BE2C (cell line): ENCODE results near the gene LIX1. TPM values are rescaled to one million over a fixed set of nuclear protein-coding genes. Genes with fewer than 3 reads are reported as not detected.
"Not testable (repeated sequence)": the region's sequence is repeated elsewhere in the genome, so short reads cannot be mapped to it uniquely, and the experiment has no call there.

Experiments
- DNase-seq: peaks from one replicate; pipeline ENCODE4 v3.0.0-alpha.2; 2020
- H3K27me3 ChIP-seq: fragments of 250-450 bp; sonication (Bioruptor Pico); 2 replicates; pipeline ENCODE4 v1.5.1; 2020; ENCODE audit warnings: mild to moderate bottlenecking
- H3K36me3 ChIP-seq: fragments of 250-450 bp; sonication (Bioruptor Pico); 2 replicates; pipeline ENCODE4 v1.5.1; 2020; ENCODE audit warnings: mild to moderate bottlenecking
- H3K4me1 ChIP-seq: fragments of 250-450 bp; sonication (Bioruptor Pico); 2 replicates; pipeline ENCODE4 v1.5.1; 2020
- H3K4me3 ChIP-seq: 2 replicates; pipeline ENCODE4 v1.5.1; 2011; ENCODE audit warnings: low read depth, low read length
- H3K9me3 ChIP-seq: fragments of 250-450 bp; sonication (Bioruptor Pico); 2 replicates; pipeline ENCODE4 v1.5.1; 2020
- polyA plus RNA-seq: library from polyadenylated mRNA; unstranded; fragments of >200 nt; gene quantifications from one replicate; pipeline ENCODE4 v1.2.1, GENCODE V29; 2012; ENCODE audit warnings: low read depth, missing spikeins; ENCODE audit not compliant: insufficient read length, insufficient read depth
- TF ChIP-seq, protein P1 (sequence below): IDR thresholded peaks from 2 replicates; pipeline ENCODE4 v1.5.1; 2012; ENCODE audit warnings: mild to moderate bottlenecking, low read depth, low read length

Gene LIX1
- 2.0 TPM for polyA plus RNA-seq

DNA sequence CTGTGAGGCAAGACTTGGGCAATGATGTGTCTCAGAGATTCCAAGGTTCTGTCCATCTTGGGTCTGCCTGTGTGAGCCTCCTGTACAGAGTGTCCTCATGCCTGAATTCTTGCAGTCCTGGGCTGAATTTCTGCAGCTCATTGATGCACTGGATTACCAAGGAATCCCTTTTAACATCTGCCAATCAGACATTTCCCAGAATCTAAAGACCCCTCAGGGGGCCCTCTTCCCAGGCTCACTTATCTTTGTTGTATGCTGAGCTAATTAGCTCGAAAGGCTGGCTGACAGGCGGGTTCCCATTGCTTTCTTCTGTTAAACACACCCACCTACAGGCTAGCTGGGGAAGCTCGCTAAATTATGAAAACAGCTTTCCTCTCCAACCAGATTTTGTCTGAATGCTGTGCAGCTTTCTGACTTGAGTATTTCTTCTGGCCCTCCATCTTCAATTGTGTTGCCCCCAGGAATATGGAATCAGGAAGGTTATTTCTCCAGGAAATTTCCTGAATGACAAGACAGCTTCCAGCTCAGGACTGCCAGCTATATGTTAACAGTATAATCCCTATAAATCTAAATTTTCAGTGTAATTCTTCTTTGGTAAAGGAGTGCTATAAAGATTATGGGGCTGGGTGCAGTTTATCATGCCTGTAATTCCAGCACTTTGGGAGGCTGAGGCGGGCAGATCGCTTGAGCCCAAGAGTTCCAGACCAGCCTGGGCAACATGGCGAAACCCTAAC is at the start of gene LIX1:
TSS of gene LIX1 (minus strand) at position 91 of the 734 bp plus-strand sequence. CDS start at position 56, 35 bp downstream.
- no peaks in the 10 kb centered on the region for H3K9me3 ChIP-seq
- TF ChIP-seq, protein P1, sequence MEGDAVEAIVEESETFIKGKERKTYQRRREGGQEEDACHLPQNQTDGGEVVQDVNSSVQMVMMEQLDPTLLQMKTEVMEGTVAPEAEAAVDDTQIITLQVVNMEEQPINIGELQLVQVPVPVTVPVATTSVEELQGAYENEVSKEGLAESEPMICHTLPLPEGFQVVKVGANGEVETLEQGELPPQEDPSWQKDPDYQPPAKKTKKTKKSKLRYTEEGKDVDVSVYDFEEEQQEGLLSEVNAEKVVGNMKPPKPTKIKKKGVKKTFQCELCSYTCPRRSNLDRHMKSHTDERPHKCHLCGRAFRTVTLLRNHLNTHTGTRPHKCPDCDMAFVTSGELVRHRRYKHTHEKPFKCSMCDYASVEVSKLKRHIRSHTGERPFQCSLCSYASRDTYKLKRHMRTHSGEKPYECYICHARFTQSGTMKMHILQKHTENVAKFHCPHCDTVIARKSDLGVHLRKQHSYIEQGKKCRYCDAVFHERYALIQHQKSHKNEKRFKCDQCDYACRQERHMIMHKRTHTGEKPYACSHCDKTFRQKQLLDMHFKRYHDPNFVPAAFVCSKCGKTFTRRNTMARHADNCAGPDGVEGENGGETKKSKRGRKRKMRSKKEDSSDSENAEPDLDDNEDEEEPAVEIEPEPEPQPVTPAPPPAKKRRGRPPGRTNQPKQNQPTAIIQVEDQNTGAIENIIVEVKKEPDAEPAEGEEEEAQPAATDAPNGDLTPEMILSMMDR = peak; percentile 88
- H3K4me1 ChIP-seq = peaks cover 11% of the 10 kb centered on the region
- H3K4me3 ChIP-seq = 0 out of 2 replicates have a peak within 1 kb of the TSS, but pooled peaks have one; percentile 19
- H3K36me3 ChIP-seq = no peaks in the 10 kb centered on the region
- no peaks in the 10 kb centered on the region; the same call in 1 of the 2 replicates for H3K27me3 ChIP-seq
- DNase-seq = peak; percentile 78

DNA sequence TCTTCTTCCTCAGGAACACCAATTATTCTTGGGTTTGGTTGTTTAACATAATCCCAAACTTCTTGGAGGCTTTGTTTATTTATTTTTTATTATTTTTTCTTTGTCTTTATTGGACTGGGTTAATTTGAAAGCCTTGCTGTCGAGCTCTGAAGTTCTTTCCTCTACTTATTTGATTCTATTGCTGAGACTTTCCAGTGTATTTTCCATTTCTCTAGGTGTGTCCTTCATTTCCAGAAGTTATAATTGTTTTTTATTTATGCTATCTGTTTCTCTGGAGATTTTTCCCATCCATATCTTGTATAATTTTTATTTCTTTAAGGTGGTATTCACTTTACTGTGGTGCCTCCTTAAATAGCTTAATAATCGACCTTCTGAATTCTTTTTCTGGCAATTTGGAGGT is 49.5 kb upstream of the LIX1 start:
- TF ChIP-seq, protein P1 = no peak
- no peak overlapping the region for H3K4me3 ChIP-seq
- H3K4me1 ChIP-seq = peaks cover 11% of the 10 kb centered on the region
- no peaks in the 10 kb centered on the region for H3K9me3 ChIP-seq
- no peaks in the 10 kb centered on the region for H3K27me3 ChIP-seq
- no peaks in the 10 kb centered on the region for H3K36me3 ChIP-seq
- DNase-seq = no peak

DNA sequence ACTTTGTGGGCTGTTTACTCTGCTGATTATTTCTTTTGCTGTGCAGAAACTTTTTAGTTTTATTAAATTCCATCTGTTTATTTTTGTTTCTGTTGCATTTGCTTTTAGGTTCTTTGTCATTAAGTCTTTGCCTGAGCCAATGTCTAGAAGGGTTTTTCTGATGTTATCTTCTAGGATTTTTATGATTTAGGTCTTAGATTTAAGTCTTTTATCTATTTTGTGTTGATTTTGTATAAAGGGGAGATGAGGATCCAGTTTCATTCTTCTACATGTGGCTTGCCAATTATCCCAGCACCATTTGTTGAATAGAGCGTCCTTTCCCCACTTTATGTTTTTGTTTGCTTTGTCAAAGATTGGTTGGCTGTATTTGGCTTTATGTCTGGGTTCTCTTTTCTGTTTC is 47.1 kb upstream of the LIX1 start:
- H3K9me3 ChIP-seq, DNase-seq, H3K27me3 ChIP-seq, H3K36me3 ChIP-seq, H3K4me3 ChIP-seq: not testable (repeated sequence)
- H3K4me1 ChIP-seq = peaks cover 11% of the 10 kb centered on the region

DNA sequence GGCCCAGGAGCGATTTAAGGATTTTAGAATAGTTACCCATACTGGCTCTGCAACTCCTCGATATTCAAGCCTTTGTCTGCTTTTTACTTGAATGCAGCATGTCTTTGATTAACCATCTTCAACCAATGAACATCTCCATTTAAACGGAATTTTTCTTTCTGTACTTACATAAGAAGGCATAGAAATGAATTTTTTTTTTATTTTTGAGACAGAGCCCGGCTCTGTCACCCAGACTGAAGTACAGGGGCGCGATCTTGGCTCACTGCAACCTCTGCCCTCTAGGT is 41.5 kb upstream of the LIX1 start:
- DNase-seq = no peak
- 0 out of 2 replicates have a peak, but pooled peaks cover 3% of the 10 kb centered on the region for H3K4me1 ChIP-seq
- H3K27me3 ChIP-seq = no peaks in the 10 kb centered on the region
- peak overlapping the region; percentile 74 for H3K4me3 ChIP-seq
- no peaks in the 10 kb centered on the region; the same call in 1 of the 2 replicates for H3K9me3 ChIP-seq
- H3K36me3 ChIP-seq = peaks cover 10% of the 10 kb centered on the region
- TF ChIP-seq, protein P1 = no peak

DNA sequence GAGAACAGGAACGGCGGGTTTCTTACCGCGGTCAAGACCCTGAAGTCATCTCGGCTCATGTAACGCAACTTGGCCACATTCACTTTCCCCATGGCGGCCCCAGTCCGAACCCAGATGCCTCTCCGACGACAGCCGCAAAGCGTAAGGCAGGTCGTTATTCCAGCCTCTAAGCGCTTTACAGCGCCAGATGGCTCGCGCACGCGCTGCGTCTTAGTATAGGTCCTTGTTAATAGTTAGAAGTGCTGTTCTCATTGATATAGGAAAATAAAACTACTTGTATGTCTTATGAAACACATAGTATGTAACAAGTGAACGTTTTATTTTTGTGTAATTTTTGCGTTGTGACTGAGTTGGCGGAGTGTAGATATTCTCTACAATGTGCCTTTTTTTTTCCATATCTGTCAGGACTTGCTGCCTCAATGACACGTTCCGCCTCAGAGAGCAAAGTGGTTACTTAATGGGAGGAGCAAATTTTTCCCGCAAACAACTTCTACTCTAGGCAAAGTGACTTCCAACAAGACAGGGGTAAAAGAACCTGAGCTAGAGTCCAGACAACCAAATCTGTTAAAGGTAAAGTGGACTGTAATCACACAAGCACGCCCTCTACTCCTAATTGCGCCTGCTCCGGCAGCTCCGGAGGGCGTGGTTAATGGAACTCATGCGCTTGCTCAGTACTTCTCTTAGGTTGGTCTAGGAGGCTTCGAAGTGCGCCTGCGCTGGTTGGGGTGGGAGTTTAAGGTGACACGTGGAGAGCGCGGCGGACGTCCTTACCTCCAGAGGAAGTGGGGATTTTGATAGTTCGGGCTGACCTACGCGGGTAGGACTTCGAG is 40.9 kb upstream of the LIX1 start, which contains the start of gene RIOK2:
TSS of gene RIOK2 (minus strand) at position 148 of the 830 bp plus-strand sequence. CDS start at position 92, 56 bp downstream.
- Histone ChIP-seq H3K9me3 (no peaks in the 10 kb centered on the region; the same call in 1 of the 2 replicates), H3K4me1 (0 out of 2 replicates have a peak, but pooled peaks cover 3% of the 10 kb centered on the region), H3K27me3 (no peaks in the 10 kb centered on the region), H3K4me3 (peak within 1 kb of the TSS; percentile 74), H3K36me3 (peaks cover 13% of the 10 kb centered on the region)
- TF ChIP-seq, protein P1 = no peak
- peak; percentile 96 for DNase-seq

DNA sequence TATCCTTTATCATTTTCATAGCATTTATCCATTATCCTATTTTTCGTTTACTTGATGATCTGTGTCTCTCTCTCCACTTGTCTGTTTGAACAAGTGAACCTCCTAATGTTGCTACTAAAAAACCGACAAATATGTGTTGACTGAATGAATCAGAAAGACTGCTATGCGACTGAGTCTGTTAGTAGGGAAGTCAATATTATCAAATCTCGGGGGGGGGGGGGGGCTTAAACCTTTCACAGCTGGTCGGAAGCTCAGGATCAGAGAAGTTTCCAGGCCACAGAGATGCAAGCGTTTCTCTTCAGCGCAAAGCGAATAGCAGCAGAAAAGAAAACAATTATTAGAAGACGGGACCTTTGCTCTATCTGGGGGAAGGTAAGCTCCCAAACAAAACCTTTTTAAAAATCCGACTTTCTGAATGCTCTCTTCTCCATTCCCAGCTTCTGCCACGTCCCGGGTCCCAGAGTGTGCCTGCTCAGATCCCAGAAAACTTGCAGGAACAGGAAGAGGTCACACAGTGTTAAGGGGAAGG is 40.2 kb upstream of the LIX1 start:
- no peak for DNase-seq
- Histone ChIP-seq H3K36me3 (peaks cover 18% of the 10 kb centered on the region), H3K4me3 (peak overlapping the region; percentile 74), H3K4me1 (0 out of 2 replicates have a peak, but pooled peaks cover 3% of the 10 kb centered on the region), H3K9me3 (no peaks in the 10 kb centered on the region; the same call in 1 of the 2 replicates), H3K27me3 (no peaks in the 10 kb centered on the region)
- TF ChIP-seq, protein P1 = no peak
